ENCODE results near the gene GUCY1A2. TPM values are rescaled to one million over a fixed set of nuclear protein-coding genes. Genes with fewer than 3 reads are reported as not detected.
"Not testable (repeated sequence)": the region's sequence is repeated elsewhere in the genome, so short reads cannot be mapped to it uniquely, and the experiment has no call there.

GUCY1A2 gene
- total and polyA plus RNA-seq, 2 donors (not counting 1 experiment from before 2014, with no cell fraction given) = not detected

GRCh38 chr11:106785913-106786650 is 232.2 kb downstream of the GUCY1A2 start:
- ATAC-seq (ENCODE audit: low read depth) (no peak), DNase-seq (no peak)
- CTCF ChIA-PET = no interaction called here
- no peak overlapping the region for H3K27ac Mint-ChIP-seq
- Histone ChIP-seq H3K4me3 (ENCODE audit: control extremely low read depth in 1 of 5, extremely low read depth in 1 of 5, insufficient read depth in 1 of 5, low read depth in 2 of 5, low read length in 4 of 5) (no peak overlapping the region), H3K9me3 (ENCODE audit: control extremely low read depth in 1 of 3, control insufficient read depth in 2 of 3, insufficient read depth in 1 of 3, low read length in 2 of 3) (peaks cover 0 to 6% (median 0%) of the 10 kb centered on the region in 3 donors), H3K79me2 (ENCODE audit: control insufficient read depth, insufficient read depth, low read length) (no peaks in the 10 kb centered on the region), H3K4me2 (replicated peaks; ENCODE audit: low read depth, low read length, poor library complexity, severe bottlenecking) (no peak overlapping the region), H2AFZ (ENCODE audit: insufficient read depth, low read depth, low read length, poor library complexity, severe bottlenecking) (no peak overlapping the region), H3K4me1 (ENCODE audit: control insufficient read depth in 2 of 2, insufficient read depth in 2 of 2, low read length in 2 of 2) (no peaks in the 10 kb centered on the region), H3K9ac (ENCODE audit: low read length) (no peak overlapping the region), H4K20me1 (ENCODE audit: control insufficient read depth, insufficient read depth, low read length, poor library complexity, severe bottlenecking) (no peaks in the 10 kb centered on the region), H3K27ac (ENCODE audit: low read length in 2 of 2) (no peak overlapping the region), H3K27me3 (replicated peaks in 1 of 4; ENCODE audit: control extremely low read depth in 1 of 4, control insufficient read depth in 3 of 4, insufficient read depth in 4 of 4, low read length in 3 of 4) (no peaks in the 10 kb centered on the region), H3K36me3 (replicated peaks in 1 of 2; ENCODE audit: control extremely low read depth in 1 of 2, control insufficient read depth in 1 of 2, extremely low read depth in 1 of 2, insufficient read depth in 2 of 2, low read length in 1 of 2) (no peaks in the 10 kb centered on the region)
- no peak for TF ChIP-seq EZH2 (IDR thresholded peaks at IDR 0.05; ENCODE audit: borderline replicate concordance, insufficient read depth, low read depth, low read length, poor library complexity, severe bottlenecking)
- TF ChIP-seq, protein P1, sequence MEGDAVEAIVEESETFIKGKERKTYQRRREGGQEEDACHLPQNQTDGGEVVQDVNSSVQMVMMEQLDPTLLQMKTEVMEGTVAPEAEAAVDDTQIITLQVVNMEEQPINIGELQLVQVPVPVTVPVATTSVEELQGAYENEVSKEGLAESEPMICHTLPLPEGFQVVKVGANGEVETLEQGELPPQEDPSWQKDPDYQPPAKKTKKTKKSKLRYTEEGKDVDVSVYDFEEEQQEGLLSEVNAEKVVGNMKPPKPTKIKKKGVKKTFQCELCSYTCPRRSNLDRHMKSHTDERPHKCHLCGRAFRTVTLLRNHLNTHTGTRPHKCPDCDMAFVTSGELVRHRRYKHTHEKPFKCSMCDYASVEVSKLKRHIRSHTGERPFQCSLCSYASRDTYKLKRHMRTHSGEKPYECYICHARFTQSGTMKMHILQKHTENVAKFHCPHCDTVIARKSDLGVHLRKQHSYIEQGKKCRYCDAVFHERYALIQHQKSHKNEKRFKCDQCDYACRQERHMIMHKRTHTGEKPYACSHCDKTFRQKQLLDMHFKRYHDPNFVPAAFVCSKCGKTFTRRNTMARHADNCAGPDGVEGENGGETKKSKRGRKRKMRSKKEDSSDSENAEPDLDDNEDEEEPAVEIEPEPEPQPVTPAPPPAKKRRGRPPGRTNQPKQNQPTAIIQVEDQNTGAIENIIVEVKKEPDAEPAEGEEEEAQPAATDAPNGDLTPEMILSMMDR (IDR thresholded peaks at IDR 0.05) = no peak
- H3K27me3 Mint-ChIP-seq = no peaks in the 10 kb centered on the region
- H3K9me3 Mint-ChIP-seq (ENCODE audit: insufficient read depth) = no peaks in the 10 kb centered on the region
- intact Hi-C loops (cut with micrococcal nuclease) = no loop called here
- WGBS (ENCODE audit: insufficient coverage) = no CpG with 5 or more reads among the region's 3 CpGs
- POLR2A ChIA-PET = no interaction called here
- H3K4me3 Mint-ChIP-seq = no peak overlapping the region
- no peaks in the 10 kb centered on the region for H3K4me1 Mint-ChIP-seq

DNA sequence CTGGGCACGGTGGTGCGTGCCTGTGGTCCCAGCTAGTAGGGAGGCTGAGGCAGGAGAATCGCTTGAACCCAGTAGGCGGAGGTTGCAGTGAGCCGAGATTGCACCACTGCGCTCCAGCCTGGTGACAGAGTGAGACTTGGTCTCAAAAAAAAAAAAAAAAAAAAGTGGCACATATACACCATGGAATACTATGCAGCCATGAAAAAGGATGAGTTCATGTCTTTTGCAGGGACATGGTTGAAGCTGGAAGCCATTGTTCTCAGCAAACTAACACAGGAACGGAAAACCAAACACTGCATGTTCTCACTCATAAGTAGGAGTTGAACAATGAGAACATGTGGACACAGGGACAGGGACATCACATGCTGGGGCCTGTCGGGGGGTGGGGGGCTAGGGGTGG is 241.0 kb downstream of the GUCY1A2 start:
- not testable (repeated sequence) for H3K9ac ChIP-seq (ENCODE audit: low read length)

More for the DNA sequence above, 241.0 kb downstream of the GUCY1A2 start:
- H3K4me1 ChIP-seq (ENCODE audit: control insufficient read depth in 2 of 2, insufficient read depth in 2 of 2, low read length in 2 of 2); H3K4me3 Mint-ChIP-seq; H3K9me3 Mint-ChIP-seq (ENCODE audit: insufficient read depth); H3K27ac ChIP-seq (ENCODE audit: low read length in 2 of 2); POLR2A ChIA-PET; H4K20me1 ChIP-seq (ENCODE audit: control insufficient read depth, insufficient read depth, low read length, poor library complexity, severe bottlenecking); CTCF ChIA-PET; ATAC-seq (ENCODE audit: low read depth); H3K4me2 ChIP-seq (replicated peaks; ENCODE audit: low read depth, low read length, poor library complexity, severe bottlenecking); H3K79me2 ChIP-seq (ENCODE audit: control insufficient read depth, insufficient read depth, low read length); H3K36me3 ChIP-seq (replicated peaks in 1 of 2; ENCODE audit: control extremely low read depth in 1 of 2, control insufficient read depth in 1 of 2, extremely low read depth in 1 of 2, insufficient read depth in 2 of 2, low read length in 1 of 2); H3K27ac Mint-ChIP-seq; DNase-seq; H2AFZ ChIP-seq (ENCODE audit: insufficient read depth, low read depth, low read length, poor library complexity, severe bottlenecking); H3K4me1 Mint-ChIP-seq; H3K27me3 ChIP-seq (replicated peaks in 1 of 4; ENCODE audit: control extremely low read depth in 1 of 4, control insufficient read depth in 3 of 4, insufficient read depth in 4 of 4, low read length in 3 of 4); H3K27me3 Mint-ChIP-seq; H3K4me3 ChIP-seq (ENCODE audit: control extremely low read depth in 1 of 5, extremely low read depth in 1 of 5, insufficient read depth in 1 of 5, low read depth in 2 of 5, low read length in 4 of 5); intact Hi-C loops (cut with micrococcal nuclease); H3K9me3 ChIP-seq (ENCODE audit: control extremely low read depth in 1 of 3, control insufficient read depth in 2 of 3, insufficient read depth in 1 of 3, low read length in 2 of 3): not testable (repeated sequence)
- no CpG with 5 or more reads among the region's 8 CpGs for whole genome bisulfite sequencing (ENCODE audit: insufficient coverage)

Measured in B cell (primary cell).